Measurements from ENCODE around the gene SLC38A3. TPM values are rescaled to one million over a fixed set of nuclear protein-coding genes. Genes with fewer than 3 reads are reported as not detected.
A peak's percentile ranks its signal among the peaks of the same experiment; 100 is the strongest.

The SLC38A3 gene
- under 1 TPM in 2 of 4 donors, not detected in 2; 0.11 to 0.39 TPM for total RNA-seq

- H3K27me3 ChIP-seq, result peaks cover 0 to 78% (median 29%) of the 10 kb centered on the region in 4 donors
- no peaks in the 10 kb centered on the region for H3K9me3 ChIP-seq
- H3K4me3 ChIP-seq, result peak within 1 kb of the TSS; percentile 44 to 56 (median 48)
- H3K36me3 ChIP-seq, result no peaks in the 10 kb centered on the region
- H3K27ac ChIP-seq (replicated peaks in 1 of 4), result no peak within 1 kb of the TSS
- no peak for DNase-seq (ENCODE audit: extremely low spot score)
- TF ChIP-seq CTCF (IDR thresholded peaks at IDR 0.05), result no peak
- TF ChIP-seq POLR2A (IDR thresholded peaks at IDR 0.05; ENCODE audit: low read depth), result no peak
- 2% methylated on average over 29 of the region's 41 CpGs for WGBS
- peaks cover 16 to 19% (median 18%) of the 10 kb centered on the region in 4 donors for H3K4me1 ChIP-seq
- intact Hi-C loops (cut with DNase I), result no loop called here
These were observed at the start of gene SLC38A3 for GRCh38 chr3:50204804-50205412. TSS of gene SLC38A3 (plus strand) at chr3:50205271. CDS start at chr3:50214200, 8,929 bp downstream.

GRCh38 chr3:50155491-50155878 is 49.6 kb upstream of the SLC38A3 start:
- H3K4me3 ChIP-seq, result peak overlapping the region; percentile 59 to 78 (median 68)
- H3K27ac ChIP-seq (replicated peaks in 1 of 4), result peak overlapping the region; percentile 78 to 85 (median 79)
- peaks cover 22 to 65% (median 60%) of the 10 kb centered on the region in 4 donors for H3K4me1 ChIP-seq
- peaks cover 0 to 8% (median 6%) of the 10 kb centered on the region in 4 donors for H3K27me3 ChIP-seq
- intact Hi-C loops (cut with DNase I), result loop anchor here (2.0 kb wide), 1 partner anchor 33 kb away; no protein-coding TSS in a partner anchor
- DNase-seq (ENCODE audit: extremely low spot score), result no peak
- H3K36me3 ChIP-seq, result no peaks in the 10 kb centered on the region
- TF ChIP-seq POLR2AphosphoS5 (IDR thresholded peaks at IDR 0.05), result no peak
- no peak for TF ChIP-seq CTCF (IDR thresholded peaks at IDR 0.05)
- no peak for TF ChIP-seq POLR2A (IDR thresholded peaks at IDR 0.05; ENCODE audit: low read depth)
- TF ChIP-seq EP300 (IDR thresholded peaks at IDR 0.05), result no peak
- 5% methylated on average over 6 of the region's 37 CpGs for WGBS
- no peaks in the 10 kb centered on the region for H3K9me3 ChIP-seq

- Histone ChIP-seq H3K4me1 (peaks cover 26 to 69% (median 64%) of the 10 kb centered on the region in 4 donors), H3K27ac (replicated peaks in 1 of 4) (peak overlapping the region; percentile 78 to 85 (median 79)), H3K36me3 (no peaks in the 10 kb centered on the region), H3K9me3 (no peaks in the 10 kb centered on the region), H3K27me3 (peaks cover 0 to 8% (median 6%) of the 10 kb centered on the region in 4 donors), H3K4me3 (peak overlapping the region; percentile 59 to 78 (median 68))
- intact Hi-C loops (cut with DNase I), result loop anchor here (2.0 kb wide), 1 partner anchor 33 kb away; no protein-coding TSS in a partner anchor
- no peak for DNase-seq (ENCODE audit: extremely low spot score)
- TF ChIP-seq CTCF (IDR thresholded peaks at IDR 0.05) (no peak), EP300 (IDR thresholded peaks at IDR 0.05) (no peak), POLR2AphosphoS5 (IDR thresholded peaks at IDR 0.05) (no peak), POLR2A (IDR thresholded peaks at IDR 0.05; ENCODE audit: low read depth) (no peak)
- WGBS, result 62% methylated on average over 10 of the region's 13 CpGs
These were observed 49.2 kb upstream of the SLC38A3 start for GRCh38 chr3:50155891-50156290.

- H3K9me3 ChIP-seq, result no peaks in the 10 kb centered on the region
- no peak for DNase-seq (ENCODE audit: extremely low spot score)
- intact Hi-C loops (cut with DNase I), result no loop called here
- peak overlapping the region; percentile 13 to 85 (median 79) for H3K27ac ChIP-seq (replicated peaks in 1 of 4)
- TF ChIP-seq POLR2A (IDR thresholded peaks at IDR 0.05; ENCODE audit: low read depth) (no peak), CTCF (IDR thresholded peaks at IDR 0.05) (no peak), POLR2AphosphoS5 (IDR thresholded peaks at IDR 0.05) (no peak), EP300 (IDR thresholded peaks at IDR 0.05) (no peak)
- WGBS, result 32% methylated on average over 18 of the region's 20 CpGs
- peaks cover 0 to 8% (median 6%) of the 10 kb centered on the region in 4 donors for H3K27me3 ChIP-seq
- H3K36me3 ChIP-seq, result no peaks in the 10 kb centered on the region
- H3K4me3 ChIP-seq, result peak overlapping the region; percentile 59 to 78 (median 68)
- H3K4me1 ChIP-seq, result peaks cover 35 to 78% (median 74%) of the 10 kb centered on the region in 4 donors
These were observed 48.2 kb upstream of the SLC38A3 start for GRCh38 chr3:50156549-50157493.
